ENCODE results near the gene TOPAZ1.

TOPAZ1 gene

GRCh38 chr3:44248152-44248551 is 6.5 kb downstream of the TOPAZ1 start:
- DNase-seq (ENCODE audit: low read depth): no peak

GRCh38 chr3:44252332-44252959 is 10.8 kb downstream of the TOPAZ1 start:
- no peak for DNase-seq (ENCODE audit: low read depth)

GRCh38 chr3:44259404-44259803 is 17.7 kb downstream of the TOPAZ1 start:
- no peak for DNase-seq (ENCODE audit: low read depth)

GRCh38 chr3:44264146-44264545 is 22.5 kb downstream of the TOPAZ1 start:
- DNase-seq (ENCODE audit: low read depth): no peak

- no peak for DNase-seq (ENCODE audit: low read depth)
These were observed 24.1 kb downstream of the TOPAZ1 start for GRCh38 chr3:44265815-44266214.

GRCh38 chr3:44272191-44272590 is 30.5 kb downstream of the TOPAZ1 start:
- DNase-seq (ENCODE audit: low read depth): no peak

GRCh38 chr3:44277925-44278324 is 36.2 kb downstream of the TOPAZ1 start:
- DNase-seq (ENCODE audit: low read depth): no peak

- DNase-seq (ENCODE audit: low read depth): no peak
These were observed 38.4 kb downstream of the TOPAZ1 start for GRCh38 chr3:44280077-44280476.

- DNase-seq (ENCODE audit: low read depth): no peak
These were observed 38.9 kb downstream of the TOPAZ1 start for GRCh38 chr3:44280631-44281030.

GRCh38 chr3:44284949-44285348 is 43.3 kb downstream of the TOPAZ1 start:
- DNase-seq (ENCODE audit: low read depth): no peak

GRCh38 chr3:44289882-44290462 is 48.3 kb downstream of the TOPAZ1 start:
- DNase-seq (ENCODE audit: low read depth): no peak

- no peak for DNase-seq (ENCODE audit: low read depth)
These were observed 50.6 kb downstream of the TOPAZ1 start for GRCh38 chr3:44292276-44292675.

- DNase-seq (ENCODE audit: low read depth): no peak
These were observed 51.3 kb downstream of the TOPAZ1 start for GRCh38 chr3:44292947-44293346.

GRCh38 chr3:44297255-44297654 is 55.6 kb downstream of the TOPAZ1 start:
- DNase-seq (ENCODE audit: low read depth): no peak

- no peak for DNase-seq (ENCODE audit: low read depth)
These were observed 60.1 kb downstream of the TOPAZ1 start for GRCh38 chr3:44301746-44302145.

- no peak for DNase-seq (ENCODE audit: low read depth)
These were observed 67.8 kb downstream of the TOPAZ1 start for GRCh38 chr3:44309500-44309899.

- DNase-seq (ENCODE audit: low read depth): no peak
These were observed 77.2 kb downstream of the TOPAZ1 start for GRCh38 chr3:44318891-44319311.

- DNase-seq (ENCODE audit: low read depth): no peak
These were observed 79.6 kb downstream of the TOPAZ1 start for GRCh38 chr3:44321335-44321734.

GRCh38 chr3:44323341-44323955 is 81.8 kb downstream of the TOPAZ1 start:
- DNase-seq (ENCODE audit: low read depth): peak; percentile 31

- no peak for DNase-seq (ENCODE audit: low read depth)
These were observed 82.9 kb downstream of the TOPAZ1 start for GRCh38 chr3:44324584-44324983.

- no peak for DNase-seq (ENCODE audit: low read depth)
These were observed 84.3 kb downstream of the TOPAZ1 start for GRCh38 chr3:44326019-44326418.

GRCh38 chr3:44326515-44326914 is 84.8 kb downstream of the TOPAZ1 start:
- DNase-seq (ENCODE audit: low read depth): no peak

GRCh38 chr3:44329946-44330345 is 88.3 kb downstream of the TOPAZ1 start:
- DNase-seq (ENCODE audit: low read depth): no peak

GRCh38 chr3:44330444-44330843 is 88.8 kb downstream of the TOPAZ1 start:
- DNase-seq (ENCODE audit: low read depth): no peak

Measured in stimulated activated CD4-positive, alpha-beta T cell treated with anti-CD3 and anti-CD28 coated beads, Interleukin-2, amount 100 ng/mL, for 4 hours (primary cell).